SH-SY5Y (cell line): ENCODE results near the gene CNTN4.

ENCODE experiments used
- GATA2 ChIP-seq: IDR thresholded peaks from 2 replicates; pipeline ENCODE4 v1.6.1; 2011; ENCODE audit warnings: mild to moderate bottlenecking, low read depth, low read length
- GATA3 ChIP-seq: IDR thresholded peaks from 2 replicates; pipeline ENCODE4 v1.6.1; 2011; ENCODE audit warnings: low read depth, mild to moderate bottlenecking, low read length, moderate library complexity

- TF ChIP-seq GATA2 (no peak), GATA3 (no peak)
These were observed 896.5 kb downstream of the CNTN4 start for GRCh38 chr3:2995195-2995594.
